Measurements from ENCODE around the gene LENEP. TPM values are rescaled to one million over a fixed set of nuclear protein-coding genes. Genes with fewer than 3 reads are reported as not detected.

LENEP gene
- total RNA-seq: 2.5 TPM

GRCh38 chr1:154993572-154994268 lies at the start of gene LENEP:
Gene LENEP, plus strand, starts transcription at chr1:154993586. Its CDS starts 22 bp downstream, at chr1:154993608.

GRCh38 chr1:154955718-154956543 lies 37.5 kb upstream of the LENEP start, which contains the start of gene PBXIP1:
Gene PBXIP1, minus strand, starts transcription at chr1:154956099. Its CDS starts 2,378 bp downstream, at chr1:154953721.

GRCh38 chr1:154961207-154962155 lies 31.9 kb upstream of the LENEP start, which contains the start of gene PYGO2:
Gene PYGO2, minus strand, starts transcription at chr1:154961782. Its CDS starts 206 bp downstream, at chr1:154961576.

GRCh38 chr1:154970631-154971340 lies 22.6 kb upstream of the LENEP start, which contains the start of gene SHC1:
Gene SHC1, minus strand, starts transcription at chr1:154970747. Its CDS starts 221 bp downstream, at chr1:154970526.

GRCh38 chr1:154974102-154974807 lies 19.1 kb upstream of the LENEP start, which contains the start of gene CKS1B:
Gene CKS1B, plus strand, starts transcription at chr1:154974681. Its CDS starts 65 bp downstream, at chr1:154974746.

GRCh38 chr1:154982897-154983648 lies 10.3 kb upstream of the LENEP start, which contains the start of gene FLAD1:
Gene FLAD1, plus strand, starts transcription at chr1:154983344. Its CDS starts 351 bp downstream, at chr1:154983695.

GRCh38 chr1:155002464-155003226 lies 9.3 kb downstream of the LENEP start, which contains the start of gene ZBTB7B:
Gene ZBTB7B, plus strand, starts transcription at chr1:155002802. Its CDS starts 11,859 bp downstream, at chr1:155014661.

GRCh38 chr1:155033524-155033923 lies 40.1 kb downstream of the LENEP start, which contains the start of the genes DCST1 and DCST2:
Gene DCST1, plus strand, starts transcription at chr1:155033824. Its CDS starts 213 bp downstream, at chr1:155034037.
Gene DCST2, minus strand, starts transcription at chr1:155033781. Its CDS starts 80 bp downstream, at chr1:155033701.

Small RNA genes within 50 kb of the gene (small RNA-seq; reads per million reads assigned to genes)
- not detected for gene MIR4258 (ENCODE audit: low replicate concordance)
- not detected for gene RF00017 (ENCODE audit: low replicate concordance)

Other genes with a start within 250 kb of the LENEP start
- gene KCNN3, start 123.3 kb upstream of the LENEP start, total RNA-seq: 13.1 TPM
- gene PMVK, start 56.9 kb upstream of the LENEP start, total RNA-seq: 15.0 TPM
- 20.0 TPM for gene PBXIP1, start 37.5 kb upstream of the LENEP start, total RNA-seq
- 15.0 TPM for gene PYGO2, start 31.8 kb upstream of the LENEP start, total RNA-seq
- 8.8 TPM for gene SHC1, start 22.8 kb upstream of the LENEP start, total RNA-seq
- 15.0 TPM for gene CKS1B, start 18.9 kb upstream of the LENEP start, total RNA-seq
- 23.8 TPM for gene FLAD1, start 10.2 kb upstream of the LENEP start, total RNA-seq
- 0.94 TPM for gene ZBTB7B, start 9.2 kb downstream of the LENEP start, total RNA-seq
- not detected for gene DCST2, start 40.2 kb downstream of the LENEP start, total RNA-seq
- not detected for gene DCST1, start 40.2 kb downstream of the LENEP start, total RNA-seq
- 27.9 TPM for gene ADAM15, start 57.7 kb downstream of the LENEP start, total RNA-seq
- 0.63 TPM for gene EFNA4, start 70.2 kb downstream of the LENEP start, total RNA-seq
- 11.3 TPM for gene EFNA3, start 85.3 kb downstream of the LENEP start, total RNA-seq
- gene EFNA1, start 134.3 kb downstream of the LENEP start, total RNA-seq: 5.6 TPM
- 7.5 TPM for gene SLC50A1, start 142.3 kb downstream of the LENEP start, total RNA-seq
- gene DPM3, start 146.9 kb downstream of the LENEP start, total RNA-seq: 12.5 TPM
- gene KRTCAP2, start 179.7 kb downstream of the LENEP start, total RNA-seq: 37.2 TPM
- 36.3 TPM for gene TRIM46, start 180.3 kb downstream of the LENEP start, total RNA-seq
- gene THBS3, start 214.3 kb downstream of the LENEP start, total RNA-seq: 17.2 TPM
- 16.6 TPM for gene MTX1, start 215.1 kb downstream of the LENEP start, total RNA-seq